Caco-2 (cell line): ENCODE data around the gene SPESP1. TPM values are rescaled to one million over a fixed set of nuclear protein-coding genes. Genes with fewer than 3 reads are reported as not detected.
A peak's percentile ranks its signal among the peaks of the same experiment; 100 is the strongest.

Source experiments
- BruUV-seq: library from RNA; stranded (reverse); fragments of 400-500 nt; replicated peaks from 2 replicates; lab custom pipeline; 2021; lab: Mats Ljungman, UMichigan
- CTCF ChIA-PET: fragments of 300-600 bp; sonication (Branson Sonifier 250); formaldehyde crosslinking; loops from one replicate; lab custom pipeline; 2022; ENCODE audit warnings: antibody characterized with exemption; lab: Charles Lee
- POLR2A ChIA-PET: fragments of 300-600 bp; sonication (Branson Sonifier 250); formaldehyde crosslinking; loops from one replicate; lab custom pipeline; 2022; ENCODE audit warnings: antibody characterized with exemption; lab: Charles Lee
- DNase-seq, 2 experiments: peaks; one replicate each; pipeline versions ENCODE4 v3.0.0 to v3.0.0-alpha.2; 2020 to 2022
- H3K27me3 ChIP-seq: replicated peaks from 2 replicates; pipeline ENCODE4 v1.6.0; 2011; ENCODE audit warnings: low read length; ENCODE audit not compliant: control insufficient read depth, insufficient read depth
- H3K36me3 ChIP-seq: 2 replicates; pipeline ENCODE4 v1.5.1; 2011; ENCODE audit warnings: low read length; ENCODE audit not compliant: control insufficient read depth, insufficient read depth
- H3K4me1 ChIP-seq: fragments of 250-450 bp; sonication (Bioruptor Pico); 2 replicates; pipeline ENCODE4 v1.5.1; 2020; ENCODE audit warnings: mild to moderate bottlenecking
- H3K4me3 ChIP-seq: 2 replicates; pipeline ENCODE4 v1.5.1; 2011; ENCODE audit warnings: low read depth, mild to moderate bottlenecking, control low read depth, low read length
- H3K9me3 ChIP-seq: fragments of 250-450 bp; sonication (Bioruptor Pico); 2 replicates; pipeline ENCODE4 v1.5.1; 2020; ENCODE audit warnings: mild to moderate bottlenecking, moderate library complexity
- H3K27ac Mint-ChIP-seq: one replicate; pipeline ENCODE4 v1.8.0; 2022; ENCODE audit warnings: mixed read lengths; ENCODE audit not compliant: unreplicated experiment
- H3K27me3 Mint-ChIP-seq: one replicate; pipeline ENCODE4 v1.8.0; 2022; ENCODE audit warnings: mixed read lengths; ENCODE audit not compliant: insufficient read depth, unreplicated experiment
- H3K36me3 Mint-ChIP-seq: one replicate; pipeline ENCODE4 v1.8.0; 2022; ENCODE audit warnings: mild to moderate bottlenecking, mixed read lengths; ENCODE audit not compliant: insufficient read depth, unreplicated experiment
- H3K4me1 Mint-ChIP-seq: one replicate; pipeline ENCODE4 v1.8.0; 2022; ENCODE audit warnings: low read depth, mixed read lengths; ENCODE audit not compliant: unreplicated experiment
- H3K4me3 Mint-ChIP-seq: one replicate; pipeline ENCODE4 v1.8.0; 2022; ENCODE audit warnings: mild to moderate bottlenecking, moderate library complexity, mixed read lengths; ENCODE audit not compliant: unreplicated experiment
- H3K9me3 Mint-ChIP-seq: one replicate; pipeline ENCODE4 v1.8.0; 2022; ENCODE audit warnings: mixed read lengths; ENCODE audit not compliant: unreplicated experiment
- intact Hi-C: fragments of 100-400 bp; cut with micrococcal nuclease; formaldehyde crosslinking; loops from one replicate; pipeline ENCODE4 v1.10.0; 2022; ENCODE audit not compliant: unreplicated experiment
- total RNA-seq: library from RNA; stranded (reverse); gene quantifications from 2 replicates; pipeline ENCODE4 v1.2.3, GENCODE V29; 2022
- TF ChIP-seq, protein P1 (sequence below), 2 experiments: fragments of 200-600 bp in 1 of 2; IDR thresholded peaks; 1 replicate in 1 of 2; 2 replicates in 1 of 2; pipeline versions ENCODE4 v1.5.1 to v1.8.0; 2011 to 2022; ENCODE audit warnings: antibody characterized with exemption in 1 of 2, control low read depth in 1 of 2, inconsistent platforms in 1 of 2, low read depth in 1 of 2, low read length in 1 of 2, mild to moderate bottlenecking in 1 of 2, moderate library complexity in 1 of 2; ENCODE audit not compliant: insufficient read depth in 1 of 2, severe bottlenecking in 1 of 2, unreplicated experiment in 1 of 2

Gene SPESP1
- total RNA-seq, 1 experiment from 2014 or later: not detected

DNA sequence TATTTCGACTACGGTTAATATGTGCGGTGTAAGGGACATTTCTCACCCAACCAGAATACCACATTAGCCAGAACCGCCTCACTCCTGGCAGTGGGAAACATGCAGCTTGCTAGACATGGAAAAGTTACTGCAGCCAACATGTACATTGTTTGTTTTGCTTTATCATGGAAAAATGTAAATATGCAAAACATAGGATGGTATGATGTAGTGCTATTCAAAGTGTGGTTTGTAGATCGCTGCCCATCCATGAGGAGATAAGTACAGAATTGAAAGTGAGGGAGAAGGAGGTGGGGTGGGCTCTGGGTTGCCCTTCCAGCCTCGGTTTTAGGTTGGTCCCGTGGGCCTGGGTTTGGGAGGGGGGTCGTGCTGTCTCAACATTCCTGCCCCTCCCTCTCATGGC lies 42.5 kb upstream of the SPESP1 start:
- Mint-ChIP-seq H3K27me3 (peaks cover 5% of the 10 kb centered on the region), H3K9me3 (no peaks in the 10 kb centered on the region), H3K36me3 (no peaks in the 10 kb centered on the region), H3K4me3 (no peak overlapping the region), H3K27ac (no peak overlapping the region), H3K4me1 (peaks cover 15% of the 10 kb centered on the region)
- H3K36me3 ChIP-seq: no peaks in the 10 kb centered on the region
- CTCF ChIA-PET: no interaction called here
- intact Hi-C loops: no loop called here
- POLR2A ChIA-PET: no interaction called here
- H3K27me3 ChIP-seq: no peaks in the 10 kb centered on the region
- TF ChIP-seq, protein P1, sequence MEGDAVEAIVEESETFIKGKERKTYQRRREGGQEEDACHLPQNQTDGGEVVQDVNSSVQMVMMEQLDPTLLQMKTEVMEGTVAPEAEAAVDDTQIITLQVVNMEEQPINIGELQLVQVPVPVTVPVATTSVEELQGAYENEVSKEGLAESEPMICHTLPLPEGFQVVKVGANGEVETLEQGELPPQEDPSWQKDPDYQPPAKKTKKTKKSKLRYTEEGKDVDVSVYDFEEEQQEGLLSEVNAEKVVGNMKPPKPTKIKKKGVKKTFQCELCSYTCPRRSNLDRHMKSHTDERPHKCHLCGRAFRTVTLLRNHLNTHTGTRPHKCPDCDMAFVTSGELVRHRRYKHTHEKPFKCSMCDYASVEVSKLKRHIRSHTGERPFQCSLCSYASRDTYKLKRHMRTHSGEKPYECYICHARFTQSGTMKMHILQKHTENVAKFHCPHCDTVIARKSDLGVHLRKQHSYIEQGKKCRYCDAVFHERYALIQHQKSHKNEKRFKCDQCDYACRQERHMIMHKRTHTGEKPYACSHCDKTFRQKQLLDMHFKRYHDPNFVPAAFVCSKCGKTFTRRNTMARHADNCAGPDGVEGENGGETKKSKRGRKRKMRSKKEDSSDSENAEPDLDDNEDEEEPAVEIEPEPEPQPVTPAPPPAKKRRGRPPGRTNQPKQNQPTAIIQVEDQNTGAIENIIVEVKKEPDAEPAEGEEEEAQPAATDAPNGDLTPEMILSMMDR (IDR thresholded peaks at IDR 0.05; ENCODE audit: insufficient read depth in 1 of 2, low read depth in 1 of 2, low read length in 1 of 2, severe bottlenecking in 1 of 2, unreplicated experiment in 1 of 2): no peak
- DNase-seq: no peak
- H3K9me3 ChIP-seq: no peaks in the 10 kb centered on the region
- no TSS peak for BruUV-seq
- peaks cover 15% of the 10 kb centered on the region for H3K4me1 ChIP-seq
- H3K4me3 ChIP-seq: no peak overlapping the region

DNA sequence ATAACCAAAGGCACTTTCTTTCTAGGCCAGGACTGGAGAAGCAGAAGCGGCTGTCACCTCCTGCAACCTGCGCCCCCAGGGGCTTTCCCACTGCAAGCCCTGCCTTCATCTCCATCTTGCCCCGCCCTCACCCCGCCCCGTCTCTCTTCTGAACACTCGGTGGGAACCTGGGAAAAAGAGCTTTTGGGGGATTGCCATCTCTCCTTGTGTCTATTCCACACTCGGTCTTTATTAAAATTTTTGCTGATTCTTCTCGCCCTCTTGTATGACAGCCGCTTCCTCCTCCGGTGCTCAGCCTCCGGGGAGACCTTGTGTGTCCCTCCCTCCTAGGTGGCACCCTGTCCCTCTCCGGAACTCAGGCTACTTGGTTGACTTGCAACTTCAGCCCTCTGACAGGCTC lies 41.9 kb upstream of the SPESP1 start:
- Histone ChIP-seq H3K36me3 (no peaks in the 10 kb centered on the region), H3K4me1 (peaks cover 15% of the 10 kb centered on the region), H3K4me3 (no peak overlapping the region), H3K27me3 (no peaks in the 10 kb centered on the region), H3K9me3 (no peaks in the 10 kb centered on the region)
- no peak overlapping the region for H3K27ac Mint-ChIP-seq
- peaks cover 8% of the 10 kb centered on the region for H3K27me3 Mint-ChIP-seq
- H3K36me3 Mint-ChIP-seq: no peaks in the 10 kb centered on the region
- TF ChIP-seq, protein P1 (IDR thresholded peaks at IDR 0.05; ENCODE audit: insufficient read depth in 1 of 2, low read depth in 1 of 2, low read length in 1 of 2, severe bottlenecking in 1 of 2, unreplicated experiment in 1 of 2): no peak
- intact Hi-C loops: no loop called here
- no peak for DNase-seq
- no TSS peak for BruUV-seq
- no peaks in the 10 kb centered on the region for H3K9me3 Mint-ChIP-seq
- ChIA-PET CTCF (no interaction called here), POLR2A (interaction anchor here (0.6 kb wide), 1 partner anchor 142 kb away, joined by 11 read pairs; no protein-coding TSS in a partner anchor)
- peak overlapping the region; percentile 55 for H3K4me3 Mint-ChIP-seq
- peaks cover 15% of the 10 kb centered on the region for H3K4me1 Mint-ChIP-seq

DNA sequence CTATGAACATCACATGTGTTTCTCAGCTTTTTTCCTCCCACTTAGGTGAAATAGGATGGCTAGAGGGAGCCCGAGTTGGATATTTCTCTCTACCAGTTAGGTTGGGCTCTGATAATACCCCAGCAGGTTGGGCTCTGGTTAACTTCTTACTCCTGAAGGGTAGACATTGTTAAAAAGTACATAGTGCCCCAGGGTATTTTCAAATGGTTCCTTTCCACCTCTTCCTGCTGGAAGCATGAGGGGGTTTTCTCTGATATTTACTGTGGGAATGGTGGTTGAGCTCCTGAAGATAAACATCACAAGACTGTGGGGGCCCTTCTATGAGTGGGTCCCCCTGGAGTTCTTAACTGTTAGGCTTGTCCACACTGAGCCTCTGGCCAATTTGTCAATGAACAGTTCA lies 36.1 kb upstream of the SPESP1 start:
- Mint-ChIP-seq H3K27me3 (peaks cover 12% of the 10 kb centered on the region), H3K4me3 (no peak overlapping the region), H3K36me3 (no peaks in the 10 kb centered on the region), H3K27ac (no peak overlapping the region), H3K9me3 (no peaks in the 10 kb centered on the region), H3K4me1 (no peaks in the 10 kb centered on the region)
- intact Hi-C loops: no loop called here
- Histone ChIP-seq H3K4me3 (no peak overlapping the region), H3K27me3 (no peaks in the 10 kb centered on the region), H3K36me3 (no peaks in the 10 kb centered on the region), H3K9me3 (no peaks in the 10 kb centered on the region), H3K4me1 (no peaks in the 10 kb centered on the region)
- TF ChIP-seq, protein P1 (IDR thresholded peaks at IDR 0.05; ENCODE audit: insufficient read depth in 1 of 2, low read depth in 1 of 2, low read length in 1 of 2, severe bottlenecking in 1 of 2, unreplicated experiment in 1 of 2): no peak
- BruUV-seq: no TSS peak
- POLR2A ChIA-PET: no interaction called here
- CTCF ChIA-PET: no interaction called here
- no peak for DNase-seq
